ENCODE measurements around the gene SEMA3F.

DNA sequence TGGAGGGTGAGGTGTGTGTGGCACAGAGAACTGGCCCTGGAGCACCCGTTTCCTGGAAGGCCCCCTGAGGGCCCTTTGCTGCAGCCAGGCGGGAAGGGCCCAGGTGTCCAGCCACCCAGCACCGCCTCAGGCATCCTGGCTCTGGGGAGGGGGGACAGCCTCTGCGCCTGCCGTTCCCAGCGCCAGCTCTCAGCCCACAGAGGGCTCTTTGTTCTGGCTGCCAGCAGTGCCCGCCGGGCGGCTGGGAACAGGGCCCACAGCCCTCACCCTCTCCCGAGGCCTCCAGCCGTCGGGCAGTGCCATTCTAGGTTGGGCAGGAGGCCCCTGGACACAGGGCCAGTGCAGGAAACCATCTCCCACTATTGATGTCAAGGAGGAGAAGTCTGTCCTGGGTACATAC lies 58.2 kb downstream of the SEMA3F start:
- TF ChIP-seq POLR2AphosphoS5 (IDR thresholded peaks at IDR 0.05; ENCODE audit: low read depth, low read length) (no peak), POLR2A (IDR thresholded peaks at IDR 0.05; ENCODE audit: low read depth, low read length) (no peak), TAF1 (IDR thresholded peaks at IDR 0.05; ENCODE audit: low read depth, low read length) (no peak)

All from GM12891 (cell line).